Measurements from ENCODE around the gene BUB1B.

BUB1B gene

GRCh38 chr15:40192942-40193341 lies 32.1 kb downstream of the BUB1B start:
- no peak for DNase-seq

- no peak for DNase-seq
Observed at GRCh38 chr15:40197434-40197833, 36.6 kb downstream of the BUB1B start.

GRCh38 chr15:40198355-40199085 lies 37.7 kb downstream of the BUB1B start:
- no peak for DNase-seq

GRCh38 chr15:40204100-40204499 lies 43.2 kb downstream of the BUB1B start:
- DNase-seq: no peak

GRCh38 chr15:40217166-40217824 lies 56.4 kb downstream of the BUB1B start:
- peak; percentile 15 to 21 for DNase-seq

- DNase-seq: no peak
Observed at GRCh38 chr15:40219801-40220200, 58.9 kb downstream of the BUB1B start.

- DNase-seq: no peak
Observed at GRCh38 chr15:40222131-40222530, 61.3 kb downstream of the BUB1B start.

- no peak for DNase-seq
Observed at GRCh38 chr15:40226736-40227135, 65.9 kb downstream of the BUB1B start.

GRCh38 chr15:40229316-40229715 lies 68.4 kb downstream of the BUB1B start:
- DNase-seq: no peak

- DNase-seq: no peak
Observed at GRCh38 chr15:40229956-40230355, 69.1 kb downstream of the BUB1B start.

- DNase-seq: no peak
Observed at GRCh38 chr15:40232625-40233070, 71.8 kb downstream of the BUB1B start.

- DNase-seq: no peak
Observed at GRCh38 chr15:40233727-40234577, 73.1 kb downstream of the BUB1B start.

- DNase-seq: no peak
Observed at GRCh38 chr15:40234783-40235182, 73.9 kb downstream of the BUB1B start.

GRCh38 chr15:40235201-40235885 lies 74.5 kb downstream of the BUB1B start:
- no peak for DNase-seq

GRCh38 chr15:40238532-40239403 lies 77.9 kb downstream of the BUB1B start, which contains the start of gene PAK6:
Gene PAK6 (plus strand): TSS chr15:40239063. CDS start chr15:40264786, 25,723 bp downstream.
- peak; percentile 50 to 55 for DNase-seq

- no peak for DNase-seq
Observed at GRCh38 chr15:40239404-40239692, 78.5 kb downstream of the BUB1B start.

- DNase-seq: no peak
Observed at GRCh38 chr15:40239693-40240618, 79.1 kb downstream of the BUB1B start.

- no peak for DNase-seq
Observed at GRCh38 chr15:40240619-40241221, 79.9 kb downstream of the BUB1B start.

- no peak for DNase-seq
Observed at GRCh38 chr15:40241269-40242212, 80.7 kb downstream of the BUB1B start.
